Measurements from ENCODE around the gene PDZRN3. TPM values are rescaled to one million over a fixed set of nuclear protein-coding genes. Genes with fewer than 3 reads are reported as not detected.

Gene PDZRN3
- total RNA-seq, 1 donor from 2014 or later: 3.4 TPM

DNA sequence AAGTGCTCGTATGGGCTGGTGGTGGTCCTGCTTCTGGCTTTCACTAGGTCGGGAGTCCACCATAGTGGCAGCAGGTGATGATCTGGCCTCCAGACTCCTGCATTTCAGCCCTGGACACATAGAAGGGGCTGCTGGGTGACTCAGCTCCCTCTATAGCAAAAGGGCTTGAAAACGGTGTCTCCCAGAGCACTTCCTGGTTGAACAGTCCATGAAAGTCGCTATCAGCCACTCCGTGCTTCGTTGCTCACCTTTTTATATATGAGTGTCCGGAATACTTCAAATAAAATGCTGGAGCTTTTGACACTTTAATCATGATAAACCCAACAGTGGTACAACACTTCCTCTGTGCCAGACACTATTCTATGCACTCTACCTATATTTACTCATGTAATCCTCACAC lies 213.2 kb downstream of the PDZRN3 start:
- Histone ChIP-seq H3K4me1 (no peaks in the 10 kb centered on the region), H3K27ac (no peak overlapping the region), H2AFZ (replicated peaks) (no peak overlapping the region), H3K4me2 (no peak overlapping the region), H3K36me3 (no peaks in the 10 kb centered on the region), H3K27me3 (no peaks in the 10 kb centered on the region), H3K9ac (no peak overlapping the region), H3K4me3 (no peak overlapping the region), H3F3A (ENCODE audit: low read depth) (no peaks in the 10 kb centered on the region), H3K9me3 (ENCODE audit: low read depth) (no peaks in the 10 kb centered on the region), H3K79me2 (ENCODE audit: low read depth) (no peaks in the 10 kb centered on the region), H4K20me1 (ENCODE audit: low read depth) (no peaks in the 10 kb centered on the region)
- Mint-ChIP-seq H3K4me1 (no peaks in the 10 kb centered on the region), H3K27ac (no peak overlapping the region), H3K4me3 (no peak overlapping the region), H3K9me3 (no peaks in the 10 kb centered on the region), H3K36me3 (no peaks in the 10 kb centered on the region), H3K27me3 (ENCODE audit: insufficient read depth, low read depth) (no peaks in the 10 kb centered on the region)
- DNase-seq (ENCODE audit: low spot score): no peak
- TF ChIP-seq EZH2phosphoT487 (IDR thresholded peaks at IDR 0.05) (no peak), EZH2 (IDR thresholded peaks at IDR 0.05) (no peak)
- TF ChIP-seq, protein P1, sequence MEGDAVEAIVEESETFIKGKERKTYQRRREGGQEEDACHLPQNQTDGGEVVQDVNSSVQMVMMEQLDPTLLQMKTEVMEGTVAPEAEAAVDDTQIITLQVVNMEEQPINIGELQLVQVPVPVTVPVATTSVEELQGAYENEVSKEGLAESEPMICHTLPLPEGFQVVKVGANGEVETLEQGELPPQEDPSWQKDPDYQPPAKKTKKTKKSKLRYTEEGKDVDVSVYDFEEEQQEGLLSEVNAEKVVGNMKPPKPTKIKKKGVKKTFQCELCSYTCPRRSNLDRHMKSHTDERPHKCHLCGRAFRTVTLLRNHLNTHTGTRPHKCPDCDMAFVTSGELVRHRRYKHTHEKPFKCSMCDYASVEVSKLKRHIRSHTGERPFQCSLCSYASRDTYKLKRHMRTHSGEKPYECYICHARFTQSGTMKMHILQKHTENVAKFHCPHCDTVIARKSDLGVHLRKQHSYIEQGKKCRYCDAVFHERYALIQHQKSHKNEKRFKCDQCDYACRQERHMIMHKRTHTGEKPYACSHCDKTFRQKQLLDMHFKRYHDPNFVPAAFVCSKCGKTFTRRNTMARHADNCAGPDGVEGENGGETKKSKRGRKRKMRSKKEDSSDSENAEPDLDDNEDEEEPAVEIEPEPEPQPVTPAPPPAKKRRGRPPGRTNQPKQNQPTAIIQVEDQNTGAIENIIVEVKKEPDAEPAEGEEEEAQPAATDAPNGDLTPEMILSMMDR (IDR thresholded peaks at IDR 0.05): no peak

DNA sequence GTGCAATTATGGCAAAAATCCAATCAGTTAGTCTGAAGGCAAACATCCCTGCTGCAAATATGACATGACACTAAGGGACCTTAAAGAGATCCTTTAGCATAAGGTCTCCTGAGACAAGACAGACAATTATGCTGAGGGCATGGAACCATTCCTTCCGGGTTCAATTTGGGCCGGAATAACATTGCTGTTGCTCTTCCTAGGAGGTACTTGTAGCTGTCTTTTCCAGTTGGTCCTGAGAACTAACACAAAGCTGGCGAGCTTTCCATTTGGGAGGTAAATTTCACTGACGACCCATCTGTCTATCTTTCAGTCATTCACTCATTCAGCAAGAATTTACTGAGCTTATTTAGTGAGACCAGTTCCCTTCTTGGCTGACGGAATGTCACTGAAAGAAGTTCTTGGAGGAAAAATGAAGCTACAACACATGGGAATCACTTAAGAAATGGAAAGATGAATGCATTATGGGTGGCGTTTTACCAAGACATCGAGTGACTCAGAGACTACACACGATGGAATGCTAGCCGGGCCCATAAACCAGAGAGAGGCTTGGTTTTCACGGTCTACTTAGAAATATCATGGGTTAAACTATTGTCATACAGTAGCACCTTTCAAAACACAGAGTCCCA lies 215.5 kb downstream of the PDZRN3 start:
- Histone ChIP-seq H2AFZ (replicated peaks) (no peak overlapping the region), H3K4me2 (no peak overlapping the region), H3K36me3 (no peaks in the 10 kb centered on the region), H3K79me2 (ENCODE audit: low read depth) (no peaks in the 10 kb centered on the region), H3K27me3 (no peaks in the 10 kb centered on the region), H3K9me3 (ENCODE audit: low read depth) (no peaks in the 10 kb centered on the region), H3K4me3 (no peak overlapping the region), H3K27ac (no peak overlapping the region), H3F3A (ENCODE audit: low read depth) (peaks cover 5% of the 10 kb centered on the region), H4K20me1 (ENCODE audit: low read depth) (no peaks in the 10 kb centered on the region), H3K9ac (no peak overlapping the region), H3K4me1 (peaks cover 6% of the 10 kb centered on the region)
- TF ChIP-seq EZH2 (IDR thresholded peaks at IDR 0.05): no peak
- TF ChIP-seq, protein P1 (IDR thresholded peaks at IDR 0.05): no peak
- no peak for TF ChIP-seq EZH2phosphoT487 (IDR thresholded peaks at IDR 0.05)
- H3K4me3 Mint-ChIP-seq: no peak overlapping the region
- H3K9me3 Mint-ChIP-seq: no peaks in the 10 kb centered on the region
- no peak overlapping the region for H3K27ac Mint-ChIP-seq
- H3K4me1 Mint-ChIP-seq: peaks cover 9% of the 10 kb centered on the region
- H3K27me3 Mint-ChIP-seq (ENCODE audit: insufficient read depth, low read depth): no peaks in the 10 kb centered on the region
- no peaks in the 10 kb centered on the region for H3K36me3 Mint-ChIP-seq
- no peak for DNase-seq (ENCODE audit: low spot score)

DNA sequence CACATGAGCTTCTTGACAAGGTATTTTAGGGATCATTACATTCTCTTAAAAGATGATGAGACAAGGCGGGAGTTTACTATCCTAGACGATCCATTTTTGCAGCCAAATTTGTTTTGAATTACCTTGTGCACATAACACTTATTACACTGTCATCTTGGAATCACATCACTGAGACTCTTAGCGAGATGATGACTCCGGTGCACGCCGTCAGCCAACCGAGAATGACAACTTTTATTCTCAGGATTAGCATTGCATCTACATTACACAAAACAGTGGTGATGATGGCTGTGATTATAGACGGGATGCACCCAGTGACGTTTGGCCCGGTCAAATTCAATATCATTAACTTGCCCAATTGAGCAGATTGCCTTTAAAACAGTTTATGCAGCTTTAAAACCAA lies 216.1 kb downstream of the PDZRN3 start:
- Mint-ChIP-seq H3K27ac (no peak overlapping the region), H3K27me3 (ENCODE audit: insufficient read depth, low read depth) (no peaks in the 10 kb centered on the region), H3K36me3 (no peaks in the 10 kb centered on the region), H3K9me3 (no peaks in the 10 kb centered on the region), H3K4me3 (no peak overlapping the region), H3K4me1 (peaks cover 14% of the 10 kb centered on the region)
- Histone ChIP-seq H3F3A (ENCODE audit: low read depth) (peaks cover 7% of the 10 kb centered on the region), H3K4me2 (no peak overlapping the region), H3K79me2 (ENCODE audit: low read depth) (no peaks in the 10 kb centered on the region), H3K27ac (no peak overlapping the region), H3K4me3 (no peak overlapping the region), H3K9ac (no peak overlapping the region), H4K20me1 (ENCODE audit: low read depth) (no peaks in the 10 kb centered on the region), H2AFZ (replicated peaks) (no peak overlapping the region), H3K9me3 (ENCODE audit: low read depth) (no peaks in the 10 kb centered on the region), H3K36me3 (no peaks in the 10 kb centered on the region), H3K27me3 (no peaks in the 10 kb centered on the region), H3K4me1 (peaks cover 9% of the 10 kb centered on the region)
- DNase-seq (ENCODE audit: low spot score): no peak
- TF ChIP-seq EZH2 (IDR thresholded peaks at IDR 0.05) (no peak), EZH2phosphoT487 (IDR thresholded peaks at IDR 0.05) (no peak)
- TF ChIP-seq, protein P1 (IDR thresholded peaks at IDR 0.05): no peak
